Posterior vena cava (tissue), 2 donors: Measurements from ENCODE around the gene TMEM231. TPM values are rescaled to one million over a fixed set of nuclear protein-coding genes. Genes with fewer than 3 reads are reported as not detected.
A peak's percentile ranks its signal among the peaks of the same experiment; 100 is the strongest.
"Not testable (repeated sequence)": the region's sequence is repeated elsewhere in the genome, so short reads cannot be mapped to it uniquely, and the experiment has no call there.

Experiments used
- DNase-seq: peaks from one replicate; pipeline ENCODE4 v3.0.0-alpha.2; 2020; ENCODE audit warnings: low spot score
- intact Hi-C, 2 donors: fragments of 100-400 bp; cut with DNase I; formaldehyde crosslinking; loops; one replicate each; pipeline versions ENCODE4 v1.14.1 to v1.14.2; 2022 to 2023
- total RNA-seq, 2 donors: library from RNA; stranded (reverse); fragmentation: NEBNext Ultra II Directional; extraction: Animal tissue kit (Norgen Biotek cat#: 25700); gene quantifications; one replicate each; pipeline ENCODE4 v1.2.1, GENCODE V29; 2021
- donor health status: DM: yes; HTN: yes; CAD: no.
- donor health status: DM: yes; HTN: yes; CAD: no.

Gene TMEM231
- total RNA-seq, 2 donors from 2014 or later, result 6.8 to 9.4 TPM

DNA sequence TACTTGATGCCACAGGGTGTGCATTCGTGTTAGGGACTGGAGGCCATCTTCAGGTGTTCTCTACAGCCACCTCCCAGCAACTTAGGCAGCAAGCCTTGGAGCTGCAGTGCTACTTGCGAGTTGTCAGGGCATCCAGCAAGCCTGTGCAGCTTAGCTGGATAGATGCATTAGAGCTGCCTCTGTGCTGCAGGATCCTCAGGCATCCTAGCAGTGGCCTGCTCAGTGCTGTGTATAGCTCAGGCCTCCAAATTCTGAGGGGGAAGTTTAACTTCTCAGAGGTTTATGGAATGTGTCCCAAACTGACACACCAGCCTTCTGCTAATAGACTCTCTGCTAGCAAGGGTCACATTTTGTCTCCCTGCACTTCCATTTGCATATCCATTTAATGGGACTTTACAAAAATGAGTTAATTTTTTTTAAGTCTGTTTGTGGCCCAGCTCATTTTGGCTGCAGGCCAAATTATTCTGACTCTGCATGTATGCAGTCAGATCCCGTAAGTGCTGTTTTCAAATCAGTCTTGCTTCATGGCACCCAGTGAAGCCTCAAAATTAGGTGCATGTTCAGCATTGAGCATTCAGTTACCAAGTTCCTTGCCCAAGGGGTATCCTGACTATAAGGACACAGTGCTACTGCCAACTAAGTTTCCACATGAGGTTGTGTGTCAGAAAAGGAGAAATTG is 17.0 kb upstream of the TMEM231 start:
- intact Hi-C loops, result loop anchor here in 1 of 2 donors (10.0 kb wide), 1 partner anchor 348 kb away; no protein-coding TSS in a partner anchor
- DNase-seq, result no peak

- no peak for DNase-seq
- intact Hi-C loops, result loop anchor here in 1 of 2 donors (10.0 kb wide), 1 partner anchor 346 kb away; no protein-coding TSS in a partner anchor
These were observed 14.5 kb upstream of the TMEM231 start for GRCh38 chr16:75570396-75571065.

GRCh38 chr16:75567911-75568310 is 11.9 kb upstream of the TMEM231 start:
- intact Hi-C loops, result loop anchor here (5.0 to 10.0 kb wide), 2 partner anchors 49 to 57 kb away; partner anchors contain the start of gene ADAT1 (in 1 of the 2)
- no peak for DNase-seq

- intact Hi-C loops, result loop anchor here (5.0 to 10.0 kb wide), 2 partner anchors 50 to 58 kb away; partner anchors contain the start of gene ADAT1 (in 1 of the 2)
- no peak for DNase-seq
These were observed 10.8 kb upstream of the TMEM231 start for GRCh38 chr16:75566758-75567255.

DNA sequence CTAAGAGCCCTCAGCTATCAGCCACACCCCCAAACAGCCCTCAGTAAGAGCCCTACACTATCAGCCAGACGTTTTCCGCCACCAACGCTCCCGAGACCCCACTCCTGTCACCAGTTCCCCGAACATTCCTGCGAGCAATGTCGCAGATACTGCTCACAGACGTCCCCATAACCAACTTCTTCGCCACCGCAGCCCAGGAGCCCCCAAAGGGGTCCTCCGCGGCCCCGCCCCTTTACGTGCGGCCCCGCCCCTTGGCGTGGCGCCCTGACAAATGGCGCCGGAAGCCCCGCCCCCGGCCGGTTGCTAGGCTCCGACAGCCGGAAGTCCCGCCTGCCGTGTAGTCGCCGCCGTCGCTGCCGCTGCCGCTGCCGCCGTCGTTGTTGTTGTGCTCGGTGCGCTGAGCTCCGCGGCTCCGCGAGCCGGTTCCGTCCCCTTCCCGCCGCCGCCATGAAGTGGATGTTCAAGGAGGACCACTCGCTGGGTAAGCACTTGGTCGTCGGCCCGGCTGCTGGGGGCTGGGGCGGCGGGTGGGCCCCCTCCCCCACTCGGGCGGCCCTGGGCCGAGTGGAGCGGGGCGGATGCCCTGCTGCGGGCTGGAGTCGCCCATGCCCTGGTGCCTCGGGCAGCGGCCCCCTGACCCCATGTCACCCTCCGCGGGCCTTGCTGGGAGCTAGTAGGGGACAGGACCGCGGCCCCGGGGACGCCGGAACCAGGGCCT is 10.1 kb upstream of the TMEM231 start, which contains the start of gene GABARAPL2:
GABARAPL2 (plus strand) TSS at position 340 of the 718 bp plus-strand sequence; CDS start at position 448, 108 bp downstream.
- peak; percentile 96 for DNase-seq
- intact Hi-C loops, result loop anchor here (5.0 to 10.0 kb wide), 2 partner anchors 51 to 59 kb away; partner anchors contain the start of gene ADAT1 (in 1 of the 2)

- no peak for DNase-seq
- intact Hi-C loops, result loop anchor here (5.0 to 10.0 kb wide), 2 partner anchors 52 to 59 kb away; partner anchors contain the start of gene ADAT1 (in 1 of the 2)
These were observed 9.6 kb upstream of the TMEM231 start for GRCh38 chr16:75565640-75566039.

- no peak for DNase-seq
- intact Hi-C loops, result loop anchor here in 1 of 2 donors (10.0 kb wide), 1 partner anchor 65 kb away; the partner anchor contains the start of gene ADAT1
These were observed 3.7 kb upstream of the TMEM231 start for GRCh38 chr16:75559564-75560372.

GRCh38 chr16:75558846-75559401 is 2.9 kb upstream of the TMEM231 start:
- DNase-seq, result no peak
- intact Hi-C loops, result no loop called here

DNA sequence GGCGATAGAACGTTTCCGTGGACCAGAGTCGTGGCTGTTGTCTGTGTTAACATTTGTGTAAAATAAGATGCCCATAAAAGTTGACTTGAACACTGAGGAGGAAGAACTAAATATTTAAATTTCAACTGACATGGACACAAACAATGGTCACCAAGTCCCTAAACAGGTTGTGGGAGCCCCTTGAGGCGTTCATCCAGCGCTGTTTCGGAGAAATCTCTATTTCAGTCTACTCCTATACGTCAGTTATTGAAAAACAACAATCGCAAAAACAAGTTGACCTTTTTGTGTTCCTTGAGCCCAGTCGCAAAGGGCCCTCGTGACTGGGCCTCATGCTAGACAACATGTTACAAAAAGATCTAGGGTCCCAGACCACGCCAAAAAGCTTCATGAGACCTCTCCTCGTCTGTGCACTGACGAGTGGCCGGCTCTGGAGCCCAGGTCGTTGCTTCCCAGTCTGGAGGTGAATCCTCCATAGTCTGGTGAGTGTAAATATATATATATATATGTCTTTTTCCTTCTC is 439 bp upstream of the TMEM231 start:
- intact Hi-C loops, result no loop called here
- DNase-seq, result no peak

GRCh38 chr16:75555213-75555706 is 792 bp downstream of the TMEM231 start:
- DNase-seq, result peak; percentile 92
- intact Hi-C loops, result no loop called here

DNA sequence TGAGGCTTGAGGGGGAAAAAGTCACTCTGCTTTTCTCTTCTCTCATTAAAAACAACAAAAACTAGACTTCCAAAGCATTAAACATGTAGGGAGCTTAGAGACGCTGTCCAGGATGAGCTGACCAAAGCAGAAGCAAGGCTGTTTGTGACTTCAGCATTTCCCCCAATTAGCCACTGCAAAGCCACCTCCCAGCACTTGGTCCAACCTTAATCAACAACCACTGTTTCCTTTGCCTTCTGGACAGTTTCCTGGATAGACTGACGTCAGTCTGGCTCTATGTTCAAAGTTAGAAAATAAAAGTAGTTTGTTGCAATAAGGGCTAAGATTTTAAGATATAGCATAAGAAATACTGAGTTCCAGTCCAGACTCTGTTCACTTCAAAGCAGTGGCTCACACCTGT is 3.1 kb downstream of the TMEM231 start:
- intact Hi-C loops, result no loop called here
- DNase-seq, result no peak

GRCh38 chr16:75550211-75550662 is 5.8 kb downstream of the TMEM231 start:
- intact Hi-C loops, result no loop called here
- DNase-seq, result no peak

GRCh38 chr16:75548456-75548855 is 7.6 kb downstream of the TMEM231 start:
- DNase-seq, intact Hi-C loops: not testable (repeated sequence)

DNA sequence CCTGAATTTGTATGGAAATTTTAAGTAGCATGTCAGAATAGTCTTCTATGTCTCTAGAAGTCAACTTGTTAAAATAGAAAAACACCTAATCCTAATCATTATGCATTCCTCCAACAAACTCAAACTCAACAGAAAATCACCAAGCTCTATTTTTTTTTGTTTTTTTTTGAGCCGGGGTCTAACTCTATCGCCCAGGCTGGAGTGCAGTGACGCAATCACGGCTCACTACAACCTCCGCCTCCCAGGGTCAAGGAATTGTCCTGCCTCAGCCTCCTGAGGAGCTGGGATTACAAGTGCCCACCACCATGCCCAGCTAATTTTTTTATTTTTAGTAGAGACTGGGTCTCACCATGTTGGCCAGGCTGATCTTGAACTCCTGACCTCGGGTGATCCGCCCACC is 9.8 kb downstream of the TMEM231 start:
- no peak for DNase-seq
- intact Hi-C loops, result no loop called here

DNA sequence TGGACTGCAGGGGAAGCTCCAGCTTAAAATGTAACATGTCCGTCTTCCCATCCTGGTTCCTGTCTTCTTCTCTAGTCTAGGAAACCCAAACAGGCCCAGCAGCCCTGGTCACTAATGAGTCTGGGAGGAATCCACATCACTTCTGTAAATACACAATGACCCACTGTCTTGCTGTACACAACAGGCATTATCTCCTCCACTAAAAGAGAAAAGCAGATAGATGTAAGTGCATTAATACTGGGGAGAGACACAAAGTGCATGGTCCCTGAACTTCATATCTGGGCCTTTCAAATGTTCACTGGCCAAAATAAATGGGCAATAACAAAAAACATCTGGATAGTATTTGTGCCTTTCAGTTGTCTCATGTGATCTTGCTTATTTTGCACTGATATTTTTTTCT is 10.2 kb downstream of the TMEM231 start:
- intact Hi-C loops, DNase-seq: not testable (repeated sequence)

DNA sequence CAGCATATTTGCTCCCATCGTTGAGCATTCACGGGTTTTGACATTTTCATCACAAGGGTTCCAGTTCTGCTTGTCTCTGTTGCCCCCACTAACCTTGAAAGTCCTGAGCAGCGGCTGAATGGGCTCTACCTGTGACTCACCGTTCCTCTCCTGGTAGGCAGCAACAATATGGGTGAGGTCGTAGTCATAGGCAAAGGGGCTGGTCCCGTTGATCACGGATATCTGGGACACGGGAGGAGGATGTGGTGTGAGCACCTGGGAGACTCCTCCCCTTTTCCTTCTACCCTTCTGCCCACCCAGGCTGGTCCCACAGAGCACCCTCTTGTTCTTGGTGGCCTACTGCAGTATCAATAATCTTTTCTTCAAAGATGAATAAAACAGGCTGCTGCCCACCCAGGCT is 13.6 kb downstream of the TMEM231 start:
- not testable (repeated sequence) for DNase-seq

DNA sequence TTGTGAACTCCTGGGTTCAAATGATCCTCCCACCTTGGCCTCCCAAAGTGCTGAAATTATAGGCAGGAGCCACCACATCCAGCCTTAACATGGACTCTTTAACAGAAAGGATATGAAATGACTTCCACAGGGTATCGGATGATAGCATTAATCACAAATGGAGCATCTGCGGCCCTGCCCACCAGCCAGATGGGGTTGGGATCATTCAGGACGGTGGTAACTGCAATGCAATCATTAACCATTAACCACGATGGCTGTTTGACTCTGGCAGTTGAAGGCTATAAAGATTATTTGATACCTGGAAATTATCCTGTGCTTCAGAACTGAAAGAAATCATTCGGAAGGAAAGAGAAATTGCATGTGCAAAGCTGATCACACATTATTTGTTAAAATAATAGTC is 14.8 kb downstream of the TMEM231 start:
- no peak for DNase-seq
- intact Hi-C loops, result no loop called here

More for the DNA sequence above, 13.6 kb downstream of the TMEM231 start:
- intact Hi-C loops, result not testable (repeated sequence)
